Measurements from ENCODE around the gene SRSF3.

DNA sequence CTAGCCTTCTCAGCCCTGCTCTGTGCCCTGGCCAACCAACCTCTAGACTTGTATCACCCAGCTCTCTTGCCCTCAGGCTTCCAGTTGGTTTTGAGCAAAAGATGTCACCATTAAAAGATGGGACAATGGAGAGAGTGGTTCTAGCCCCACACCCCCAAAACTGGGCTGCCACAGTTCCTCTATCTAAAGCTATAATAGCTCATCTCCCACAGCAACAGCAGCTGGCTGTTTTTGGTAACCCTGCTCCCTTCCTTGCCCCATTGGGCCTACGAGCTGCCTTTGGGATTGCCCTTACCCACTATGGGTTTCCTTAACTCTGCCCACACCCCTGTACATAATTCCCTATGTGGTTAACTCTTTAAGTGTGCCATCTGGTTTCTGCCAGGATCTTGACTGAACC lies 7.6 kb upstream of the SRSF3 start:
- TF ChIP-seq EZH2 (IDR thresholded peaks at IDR 0.05) (no peak), FOXP2 (optimal IDR thresholded peaks at IDR 0.05; ENCODE audit: control extremely low read depth, extremely low read length, insufficient read depth) (no peak)
